Thyroid gland (tissue), 4 donors: ENCODE results near the gene MAGI1. TPM values are rescaled to one million over a fixed set of nuclear protein-coding genes. Genes with fewer than 3 reads are reported as not detected.

ENCODE experiments used
- DNase-seq, 2 donors: peaks; one replicate each; pipeline ENCODE4 v3.0.0-alpha.2; 2019
- H3K27ac ChIP-seq, 3 donors: fragments of 200-600 bp; sonication (generic); 1 replicate in 2 of 3; 2 replicates in 1 of 3; pipeline ENCODE4 v1.5.1; 2016 to 2019; ENCODE audit warnings: mild to moderate bottlenecking in 1 of 3, moderate library complexity in 1 of 3
- H3K27me3 ChIP-seq: fragments of 200-600 bp; sonication (generic); one replicate; pipeline ENCODE4 v1.5.1; 2019
- H3K36me3 ChIP-seq, 2 donors: fragments of 200-600 bp; sonication (generic); one replicate each; pipeline ENCODE4 v1.5.1; 2016 to 2019
- H3K4me1 ChIP-seq, 2 donors: fragments of 200-600 bp; sonication (generic); one replicate each; pipeline ENCODE4 v1.5.1; 2017 to 2019
- H3K4me3 ChIP-seq, 3 donors: fragments of 200-600 bp; sonication (generic); replicated peaks in 1 of 3; 1 replicate in 2 of 3; 2 replicates in 1 of 3; pipeline ENCODE4 v1.5.1; 2016; ENCODE audit warnings: mild to moderate bottlenecking in 1 of 3
- H3K9me3 ChIP-seq: fragments of 200-600 bp; sonication (generic); one replicate; pipeline ENCODE4 v1.5.1; 2017
- POLR2A ChIP-seq, 2 donors: fragments of 450-650 bp; IDR thresholded peaks; one replicate each; pipeline ENCODE4 v1.6.1; 2017; ENCODE audit warnings: antibody characterized with exemption in 2 of 2, mild to moderate bottlenecking in 2 of 2, moderate library complexity in 1 of 2
- WGBS, 2 donors: methylation state at CpG; one replicate each; pipeline ENCODE4 v1.1.5; 2017; 5-methylcytosine and 5-hydroxymethylcytosine counted together
- intact Hi-C: fragments of 100-400 bp; cut with DNase I; formaldehyde crosslinking; loops from one replicate; pipeline ENCODE4 v1.15.1; 2023
- total RNA-seq, 4 donors: library from RNA; depleted of rRNA; stranded (reverse); fragments of >200 nt; gene quantifications; one replicate each; pipeline ENCODE4 v1.2.3, GENCODE V29; 2016
- TF ChIP-seq, protein P1 (sequence below), 6 experiments: fragments of 200-600 bp in 3 of 6; fragments of 450-650 bp in 3 of 6; sonication (generic) in 3 of 6; IDR thresholded peaks; one replicate each; pipeline ENCODE4 v1.5.1; 2016 to 2019; ENCODE audit warnings: antibody characterized with exemption in 6 of 6, mild to moderate bottlenecking in 2 of 6, inconsistent platforms in 1 of 6, moderate library complexity in 1 of 6

Gene MAGI1
- total RNA-seq, 4 donors from 2014 or later, result 60.5 to 123 (median 87.5) TPM

DNA sequence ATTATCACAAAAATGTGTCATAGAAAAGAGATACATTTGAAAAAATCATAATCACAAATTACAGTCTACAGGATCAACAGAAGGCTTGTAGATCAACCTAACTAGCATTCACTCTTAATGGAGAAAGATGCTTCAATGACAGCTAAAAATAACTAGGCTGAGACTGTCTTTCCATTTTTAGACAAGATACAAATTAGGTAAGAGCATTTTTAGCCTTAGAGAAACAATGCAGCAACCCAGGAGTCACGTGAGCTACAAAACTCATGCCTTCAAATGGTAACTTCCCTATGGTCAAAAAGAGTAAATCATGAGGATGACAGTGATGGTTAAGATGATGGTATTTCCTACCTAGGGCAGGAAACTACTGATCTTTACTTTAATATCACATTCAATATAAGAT lies 415.4 kb downstream of the MAGI1 start:
- DNase-seq, result no peak
- no peaks in the 10 kb centered on the region for H3K9me3 ChIP-seq
- WGBS, 2 donors, result 83 to 89% methylated on average over 1 of the region's 1 CpG
- H3K4me3 ChIP-seq, result no peak overlapping the region
- no peak for TF ChIP-seq POLR2A (IDR thresholded peaks at IDR 0.05)
- TF ChIP-seq, protein P1, sequence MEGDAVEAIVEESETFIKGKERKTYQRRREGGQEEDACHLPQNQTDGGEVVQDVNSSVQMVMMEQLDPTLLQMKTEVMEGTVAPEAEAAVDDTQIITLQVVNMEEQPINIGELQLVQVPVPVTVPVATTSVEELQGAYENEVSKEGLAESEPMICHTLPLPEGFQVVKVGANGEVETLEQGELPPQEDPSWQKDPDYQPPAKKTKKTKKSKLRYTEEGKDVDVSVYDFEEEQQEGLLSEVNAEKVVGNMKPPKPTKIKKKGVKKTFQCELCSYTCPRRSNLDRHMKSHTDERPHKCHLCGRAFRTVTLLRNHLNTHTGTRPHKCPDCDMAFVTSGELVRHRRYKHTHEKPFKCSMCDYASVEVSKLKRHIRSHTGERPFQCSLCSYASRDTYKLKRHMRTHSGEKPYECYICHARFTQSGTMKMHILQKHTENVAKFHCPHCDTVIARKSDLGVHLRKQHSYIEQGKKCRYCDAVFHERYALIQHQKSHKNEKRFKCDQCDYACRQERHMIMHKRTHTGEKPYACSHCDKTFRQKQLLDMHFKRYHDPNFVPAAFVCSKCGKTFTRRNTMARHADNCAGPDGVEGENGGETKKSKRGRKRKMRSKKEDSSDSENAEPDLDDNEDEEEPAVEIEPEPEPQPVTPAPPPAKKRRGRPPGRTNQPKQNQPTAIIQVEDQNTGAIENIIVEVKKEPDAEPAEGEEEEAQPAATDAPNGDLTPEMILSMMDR (IDR thresholded peaks at IDR 0.05), result no peak
- H3K27me3 ChIP-seq, result no peaks in the 10 kb centered on the region
- no peaks in the 10 kb centered on the region for H3K4me1 ChIP-seq
- intact Hi-C loops, result no loop called here
- H3K27ac ChIP-seq, result no peak overlapping the region
- no peaks in the 10 kb centered on the region for H3K36me3 ChIP-seq

DNA sequence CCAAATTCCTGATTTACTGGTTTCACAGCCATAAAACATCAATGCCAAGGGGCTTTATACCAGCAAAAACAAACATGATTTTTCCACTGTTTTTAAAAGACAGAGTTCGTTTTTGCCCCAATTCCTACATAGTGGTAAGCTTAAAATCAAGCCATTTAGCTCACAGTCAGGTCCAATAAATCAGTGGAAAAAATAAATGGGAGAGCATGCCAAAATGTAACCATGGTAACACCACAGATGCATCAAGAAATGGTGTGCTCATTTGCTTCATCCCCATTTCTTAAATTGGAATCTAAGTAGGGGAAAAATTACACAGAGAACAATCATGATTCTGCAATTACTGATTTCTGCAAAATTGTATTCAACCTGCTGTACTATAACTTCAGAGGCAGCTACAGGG lies 418.8 kb downstream of the MAGI1 start:
- no peaks in the 10 kb centered on the region for H3K27me3 ChIP-seq
- H3K4me3 ChIP-seq, result no peak overlapping the region
- no peaks in the 10 kb centered on the region for H3K36me3 ChIP-seq
- H3K4me1 ChIP-seq, result peaks cover 4 to 8% of the 10 kb centered on the region in 2 donors
- H3K27ac ChIP-seq, result no peak overlapping the region
- no peak for DNase-seq
- WGBS, 2 donors, result 52 to 54% methylated on average over 1 of the region's 1 CpG
- intact Hi-C loops, result no loop called here
- no peak for TF ChIP-seq POLR2A (IDR thresholded peaks at IDR 0.05)
- TF ChIP-seq, protein P1 (IDR thresholded peaks at IDR 0.05), result no peak
- H3K9me3 ChIP-seq, result no peaks in the 10 kb centered on the region

DNA sequence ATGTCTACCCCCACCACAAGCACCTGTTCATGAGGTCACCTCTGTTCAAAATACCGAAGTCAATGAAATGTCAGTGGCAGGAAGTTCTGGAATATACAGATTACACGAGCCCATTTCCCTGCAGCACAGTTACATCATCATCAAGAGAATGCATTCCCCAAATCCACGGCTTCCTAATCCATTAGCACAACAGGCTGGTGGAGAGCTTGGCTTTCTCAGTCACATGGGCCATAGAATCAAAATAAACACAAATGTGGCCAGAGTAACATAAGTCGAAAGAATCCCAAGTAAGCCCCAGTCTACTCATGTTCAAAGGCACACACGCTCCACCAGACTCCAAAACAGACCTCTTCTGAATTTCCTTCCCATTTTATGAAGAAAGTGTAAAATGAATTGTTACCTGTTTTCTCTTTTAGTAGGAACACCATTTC lies 419.3 kb downstream of the MAGI1 start:
- H3K9me3 ChIP-seq, result no peaks in the 10 kb centered on the region
- DNase-seq, result no peak
- TF ChIP-seq POLR2A (IDR thresholded peaks at IDR 0.05), result no peak
- TF ChIP-seq, protein P1 (IDR thresholded peaks at IDR 0.05), result no peak
- no peaks in the 10 kb centered on the region for H3K27me3 ChIP-seq
- intact Hi-C loops, result no loop called here
- H3K36me3 ChIP-seq, result no peaks in the 10 kb centered on the region
- WGBS, 2 donors, result 55 to 59% methylated on average over 5 of the region's 5 CpGs
- H3K4me3 ChIP-seq, result no peak overlapping the region
- H3K27ac ChIP-seq, result no peak overlapping the region
- peaks cover 4 to 8% of the 10 kb centered on the region in 2 donors for H3K4me1 ChIP-seq

DNA sequence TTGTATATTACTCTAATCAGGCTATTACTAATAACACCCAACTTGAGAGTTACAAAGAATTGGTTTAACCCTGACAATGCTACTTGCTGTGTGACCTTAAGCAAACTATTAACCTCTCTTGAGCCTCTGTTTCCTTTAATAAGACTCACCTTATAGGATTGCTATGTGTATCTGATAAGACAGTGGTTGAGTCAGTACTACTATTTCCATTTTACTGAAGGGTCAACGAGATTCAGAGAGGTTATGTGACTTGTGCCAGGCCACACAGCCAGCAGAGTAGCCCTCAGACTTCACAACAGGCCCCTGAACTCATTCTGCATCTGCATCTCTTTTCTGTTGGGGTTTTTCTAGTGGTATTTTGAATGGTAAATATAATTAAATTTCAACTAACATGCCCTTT lies 420.1 kb downstream of the MAGI1 start:
- TF ChIP-seq, protein P1 (IDR thresholded peaks at IDR 0.05), result no peak
- Histone ChIP-seq H3K4me1 (peaks cover 4 to 8% of the 10 kb centered on the region in 2 donors), H3K36me3 (no peaks in the 10 kb centered on the region), H3K9me3 (no peaks in the 10 kb centered on the region), H3K27ac (no peak overlapping the region), H3K27me3 (no peaks in the 10 kb centered on the region), H3K4me3 (no peak overlapping the region)
- WGBS, 2 donors, result 82 to 85% methylated on average over 1 of the region's 1 CpG
- no peak for DNase-seq
- intact Hi-C loops, result no loop called here

DNA sequence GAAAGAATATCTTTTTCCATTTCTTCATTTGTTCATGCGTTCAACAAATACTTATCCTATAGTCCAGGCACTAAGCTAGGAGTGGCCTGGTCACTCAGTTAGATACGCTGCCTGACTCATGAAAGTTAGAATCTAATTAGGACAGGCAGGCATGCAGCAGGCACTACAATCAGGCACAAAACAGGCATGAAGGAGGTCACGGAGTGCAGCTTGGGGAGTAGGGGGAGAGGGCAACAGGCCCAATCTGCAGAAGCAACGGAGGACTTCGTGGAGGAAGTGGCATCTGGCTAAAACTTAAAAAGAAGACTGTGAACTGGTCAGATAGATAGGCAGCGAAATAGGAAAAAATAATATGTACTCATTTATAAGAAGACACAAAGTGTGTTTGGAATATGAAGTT lies 420.9 kb downstream of the MAGI1 start:
- intact Hi-C loops, result no loop called here
- Histone ChIP-seq H3K27ac (no peak overlapping the region), H3K27me3 (no peaks in the 10 kb centered on the region), H3K36me3 (no peaks in the 10 kb centered on the region), H3K9me3 (no peaks in the 10 kb centered on the region), H3K4me3 (no peak overlapping the region), H3K4me1 (peaks cover 4 to 8% of the 10 kb centered on the region in 2 donors)
- DNase-seq, result no peak
- no peak for TF ChIP-seq POLR2A (IDR thresholded peaks at IDR 0.05)
- TF ChIP-seq, protein P1 (IDR thresholded peaks at IDR 0.05), result no peak
- WGBS, 2 donors, result 89% methylated on average over 6 of the region's 6 CpGs
